CD14-positive monocyte (primary cell): Measurements from ENCODE around the gene BCL2. TPM values are rescaled to one million over a fixed set of nuclear protein-coding genes. Genes with fewer than 3 reads are reported as not detected.

ENCODE experiments used
- DNase-seq, 3 donors: peaks; one replicate each; pipeline ENCODE4 v3.0.0-alpha.2; 2011 to 2022
- H2AFZ ChIP-seq: 2 replicates; pipeline ENCODE4 v1.6.0; 2012; ENCODE audit warnings: mild to moderate bottlenecking, low read depth, low read length, inconsistent platforms; ENCODE audit not compliant: insufficient read depth, poor library complexity, severe bottlenecking
- H3K27ac ChIP-seq, 2 donors: 1 replicate in 1 of 2; 2 replicates in 1 of 2; pipeline ENCODE4 v1.5.1; 2012 to 2013; ENCODE audit warnings: low read length in 2 of 2, control low read depth in 1 of 2, inconsistent platforms in 1 of 2, low read depth in 1 of 2, mild to moderate bottlenecking in 1 of 2
- H3K27me3 ChIP-seq, 2 donors: one replicate each; pipeline versions ENCODE4 v1.6.0 to v1.6.1; 2011 to 2013; ENCODE audit warnings: low read length in 2 of 2; ENCODE audit not compliant: control insufficient read depth in 2 of 2, insufficient read depth in 2 of 2
- H3K36me3 ChIP-seq, 2 donors: replicated peaks in 1 of 2; 1 replicate in 1 of 2; 2 replicates in 1 of 2; pipeline versions ENCODE4 v1.5.1 to v1.6.1; 2012 to 2013; ENCODE audit warnings: low read length in 2 of 2, control low read depth in 1 of 2, inconsistent platforms in 1 of 2, mild to moderate bottlenecking in 1 of 2; ENCODE audit not compliant: insufficient read depth in 2 of 2, control insufficient read depth in 1 of 2
- H3K4me1 ChIP-seq, 2 donors: 1 replicate in 1 of 2; 2 replicates in 1 of 2; pipeline versions ENCODE4 v1.5.1 to v1.6.1; 2012 to 2013; ENCODE audit warnings: low read length in 2 of 2, control low read depth in 1 of 2, inconsistent platforms in 1 of 2, mild to moderate bottlenecking in 1 of 2, moderate library complexity in 1 of 2; ENCODE audit not compliant: insufficient read depth in 2 of 2, control insufficient read depth in 1 of 2
- H3K4me2 ChIP-seq: replicated peaks from 2 replicates; pipeline ENCODE3; 2012; ENCODE audit warnings: low read length, moderate library complexity, mild to moderate bottlenecking; ENCODE audit not compliant: poor library complexity, severe bottlenecking; ENCODE audit errors: extremely low read depth
- H3K4me3 ChIP-seq, 3 experiments: fragments of 200-600 bp in 1 of 3; sonication (generic) in 1 of 3; replicated peaks in 1 of 3; 1 replicate in 2 of 3; 2 replicates in 1 of 3; pipeline ENCODE4 v1.5.1; 2011 to 2013; ENCODE audit warnings: low read length in 3 of 3, mild to moderate bottlenecking in 3 of 3, control low read depth in 2 of 3, low read depth in 2 of 3, inconsistent platforms in 1 of 3, moderate library complexity in 1 of 3
- H3K79me2 ChIP-seq: 2 replicates; pipeline ENCODE4 v1.6.0; 2012; ENCODE audit warnings: mild to moderate bottlenecking, control low read depth, inconsistent platforms, low read length, moderate library complexity; ENCODE audit not compliant: insufficient read depth
- H3K9ac ChIP-seq: 2 replicates; pipeline ENCODE4 v1.6.0; 2017; ENCODE audit warnings: low read length, mild to moderate bottlenecking; ENCODE audit not compliant: insufficient read depth, poor library complexity, severe bottlenecking
- H3K9me3 ChIP-seq, 2 donors: replicated peaks in 1 of 2; 1 replicate in 1 of 2; 2 replicates in 1 of 2; pipeline versions ENCODE4 v1.5.1 to v1.6.1; 2012 to 2013; ENCODE audit warnings: low read length in 2 of 2, control low read depth in 1 of 2; ENCODE audit not compliant: control insufficient read depth in 1 of 2, insufficient read depth in 1 of 2
- H4K20me1 ChIP-seq: 2 replicates; pipeline ENCODE4 v1.6.0; 2012; ENCODE audit warnings: mild to moderate bottlenecking, low read length, control low read depth, moderate library complexity; ENCODE audit not compliant: insufficient read depth
- H3K27ac Mint-ChIP-seq, 7 donors: one replicate each; pipeline ENCODE4 v1.8.0; 2020; ENCODE audit warnings: mild to moderate bottlenecking in 7 of 7, mixed read lengths in 7 of 7, moderate library complexity in 6 of 7, inconsistent platforms in 2 of 7
- H3K27me3 Mint-ChIP-seq, 3 donors: one replicate each; pipeline ENCODE4 v1.8.0; 2021 to 2022; ENCODE audit warnings: low read depth in 3 of 3, mild to moderate bottlenecking in 3 of 3, mixed read lengths in 3 of 3, moderate library complexity in 3 of 3, inconsistent platforms in 1 of 3
- H3K36me3 Mint-ChIP-seq, 2 donors: one replicate each; pipeline ENCODE4 v1.8.0; 2020; ENCODE audit warnings: mixed read lengths in 2 of 2, inconsistent platforms in 1 of 2, mild to moderate bottlenecking in 1 of 2
- H3K4me1 Mint-ChIP-seq: one replicate; pipeline ENCODE4 v1.8.0; 2020; ENCODE audit warnings: mild to moderate bottlenecking, mixed read lengths
- H3K4me3 Mint-ChIP-seq, 2 donors: one replicate each; pipeline ENCODE4 v1.8.0; 2020; ENCODE audit warnings: mild to moderate bottlenecking in 2 of 2, mixed read lengths in 2 of 2, moderate library complexity in 1 of 2
- H3K9me3 Mint-ChIP-seq, 7 donors: one replicate each; pipeline ENCODE4 v1.8.0; 2020 to 2022; ENCODE audit warnings: mixed read lengths in 7 of 7, mild to moderate bottlenecking in 6 of 7, moderate library complexity in 6 of 7, inconsistent platforms in 2 of 7
- WGBS: methylation state at CpG from one replicate; pipeline ENCODE4 v1.1.5; 2013; ENCODE audit warnings: missing lambda C conversion rate; ENCODE audit not compliant: insufficient coverage; 5-methylcytosine and 5-hydroxymethylcytosine counted together
- intact Hi-C, 2 donors: fragments of 100-400 bp; cut with micrococcal nuclease; formaldehyde crosslinking; loops; one replicate each; pipeline versions ENCODE4 v1.15.0 to v1.15.1; 2023
- polyA plus RNA-seq, 3 donors: library from polyadenylated mRNA; depleted of rRNA in 1 of 3; unstranded in 2 of 3; stranded (reverse) in 1 of 3; fragments of 300-500 nt in 2 of 3; fragments of >200 nt in 1 of 3; fragmentation: Illumina TruSeq in 2 of 3; gene quantifications; 1 replicate in 2 of 3; 2 replicates in 1 of 3; pipeline ENCODE4 v1.2.3, GENCODE V29; 2012 to 2021
- TF ChIP-seq, protein P1 (sequence below): fragments of 200-600 bp; IDR thresholded peaks from one replicate; pipeline ENCODE4 v1.8.0; 2022; ENCODE audit warnings: antibody characterized with exemption, mild to moderate bottlenecking

The BCL2 gene
- polyA plus RNA-seq, 3 donors = 0.58 to 2.5 (median 1.1) TPM

DNA sequence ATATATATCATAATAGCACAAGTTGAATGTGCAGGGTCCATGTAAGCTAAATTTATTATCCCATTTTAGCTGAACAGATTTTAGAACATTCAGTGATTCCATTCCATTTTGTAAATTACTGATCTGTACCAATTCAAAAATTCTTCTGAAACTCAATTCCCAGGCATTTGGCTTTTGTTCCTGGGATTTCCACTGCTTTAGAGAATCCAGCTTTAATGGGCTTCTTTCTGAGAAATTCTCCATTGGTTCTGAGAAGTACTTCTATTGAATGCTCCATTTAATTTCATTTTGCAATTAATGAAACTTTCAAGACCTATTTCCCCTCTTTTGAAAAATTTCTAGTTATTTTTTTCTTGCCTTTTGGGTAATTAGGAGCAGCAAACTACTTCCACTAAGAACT is 36.8 kb downstream of the BCL2 start:
- no peaks in the 10 kb centered on the region for H3K9me3 ChIP-seq
- peaks cover 27% of the 10 kb centered on the region for H3K79me2 ChIP-seq
- H4K20me1 ChIP-seq = no peaks in the 10 kb centered on the region
- TF ChIP-seq, protein P1, sequence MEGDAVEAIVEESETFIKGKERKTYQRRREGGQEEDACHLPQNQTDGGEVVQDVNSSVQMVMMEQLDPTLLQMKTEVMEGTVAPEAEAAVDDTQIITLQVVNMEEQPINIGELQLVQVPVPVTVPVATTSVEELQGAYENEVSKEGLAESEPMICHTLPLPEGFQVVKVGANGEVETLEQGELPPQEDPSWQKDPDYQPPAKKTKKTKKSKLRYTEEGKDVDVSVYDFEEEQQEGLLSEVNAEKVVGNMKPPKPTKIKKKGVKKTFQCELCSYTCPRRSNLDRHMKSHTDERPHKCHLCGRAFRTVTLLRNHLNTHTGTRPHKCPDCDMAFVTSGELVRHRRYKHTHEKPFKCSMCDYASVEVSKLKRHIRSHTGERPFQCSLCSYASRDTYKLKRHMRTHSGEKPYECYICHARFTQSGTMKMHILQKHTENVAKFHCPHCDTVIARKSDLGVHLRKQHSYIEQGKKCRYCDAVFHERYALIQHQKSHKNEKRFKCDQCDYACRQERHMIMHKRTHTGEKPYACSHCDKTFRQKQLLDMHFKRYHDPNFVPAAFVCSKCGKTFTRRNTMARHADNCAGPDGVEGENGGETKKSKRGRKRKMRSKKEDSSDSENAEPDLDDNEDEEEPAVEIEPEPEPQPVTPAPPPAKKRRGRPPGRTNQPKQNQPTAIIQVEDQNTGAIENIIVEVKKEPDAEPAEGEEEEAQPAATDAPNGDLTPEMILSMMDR = no peak
- H3K4me3 ChIP-seq = no peak overlapping the region
- no peak overlapping the region for H3K9ac ChIP-seq
- H2AFZ ChIP-seq = no peak overlapping the region
- no peak for DNase-seq
- H3K4me1 Mint-ChIP-seq = peaks cover 8% of the 10 kb centered on the region
- peaks cover 14 to 20% of the 10 kb centered on the region in 2 donors for H3K4me1 ChIP-seq
- no peaks in the 10 kb centered on the region for H3K27me3 ChIP-seq
- H3K27me3 Mint-ChIP-seq = no peaks in the 10 kb centered on the region
- intact Hi-C loops = no loop called here
- H3K9me3 Mint-ChIP-seq = no peaks in the 10 kb centered on the region
- no peak overlapping the region for H3K27ac ChIP-seq
- H3K4me2 ChIP-seq = no peak overlapping the region
- H3K36me3 ChIP-seq = no peaks in the 10 kb centered on the region
- no peak overlapping the region for H3K4me3 Mint-ChIP-seq
- peaks cover 2 to 7% of the 10 kb centered on the region in 2 donors for H3K36me3 Mint-ChIP-seq
- no peak overlapping the region for H3K27ac Mint-ChIP-seq

GRCh38 chr18:63273222-63273927 is 46.2 kb downstream of the BCL2 start:
- no peaks in the 10 kb centered on the region for H3K27me3 ChIP-seq
- Mint-ChIP-seq H3K9me3 (no peaks in the 10 kb centered on the region), H3K27ac (no peak overlapping the region), H3K27me3 (no peaks in the 10 kb centered on the region), H3K4me3 (no peak overlapping the region), H3K36me3 (no peaks in the 10 kb centered on the region), H3K4me1 (peaks cover 29% of the 10 kb centered on the region)
- no peak overlapping the region for H3K4me2 ChIP-seq
- H2AFZ ChIP-seq = no peak overlapping the region
- no peaks in the 10 kb centered on the region for H3K9me3 ChIP-seq
- H3K4me3 ChIP-seq = no peak overlapping the region
- no peaks in the 10 kb centered on the region for H4K20me1 ChIP-seq
- TF ChIP-seq, protein P1 = no peak
- H3K27ac ChIP-seq = no peak overlapping the region
- H3K36me3 ChIP-seq = no peaks in the 10 kb centered on the region
- intact Hi-C loops = no loop called here
- peaks cover 27% of the 10 kb centered on the region for H3K79me2 ChIP-seq
- WGBS = 100% methylated on average over 4 of the region's 13 CpGs
- no peak for DNase-seq
- H3K4me1 ChIP-seq = peaks cover 21 to 28% of the 10 kb centered on the region in 2 donors
- no peak overlapping the region for H3K9ac ChIP-seq
